ENCODE results near the gene SERPINB2. TPM values are rescaled to one million over a fixed set of nuclear protein-coding genes. Genes with fewer than 3 reads are reported as not detected.

Gene SERPINB2
- total RNA-seq, 2 donors from 2014 or later = not detected

DNA sequence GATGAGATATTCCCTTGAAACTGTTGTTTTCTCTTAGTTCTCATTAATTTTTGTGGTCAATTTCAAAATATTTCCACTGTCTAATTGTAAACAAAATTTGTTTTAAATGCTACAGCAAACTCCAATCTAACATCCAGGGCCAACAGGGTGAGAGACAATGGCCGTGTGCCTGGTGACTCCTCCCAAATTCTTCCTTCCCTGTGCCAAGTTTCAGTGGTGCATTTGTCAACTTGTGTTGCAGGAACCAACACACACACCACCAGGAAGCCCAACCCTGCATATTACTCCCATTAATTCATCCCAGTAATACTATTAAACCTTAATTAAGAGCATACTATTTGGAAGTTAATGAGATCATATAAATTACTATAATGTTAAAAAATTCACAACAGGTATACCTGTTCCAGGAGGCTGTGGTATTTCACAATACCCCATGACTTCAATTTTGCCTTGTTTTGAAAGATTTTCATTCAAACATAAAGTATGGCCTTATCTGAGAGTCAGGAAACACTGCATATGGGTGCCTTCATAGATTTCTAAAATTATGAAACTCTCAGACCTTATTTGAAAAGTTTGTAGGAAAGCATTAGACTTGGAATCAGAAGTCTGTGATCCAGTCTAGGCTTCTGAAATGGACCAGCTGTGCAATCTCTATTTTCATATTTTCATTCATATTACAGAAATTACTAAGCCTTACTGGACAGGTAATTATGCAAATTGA, 1.1 kb downstream of the SERPINB2 start:
- H3K27me3 Mint-ChIP-seq (ENCODE audit: insufficient read depth) = no peaks in the 10 kb centered on the region
- H3K27me3 ChIP-seq (ENCODE audit: control insufficient read depth, insufficient read depth, low read length, poor library complexity, severe bottlenecking) = no peaks in the 10 kb centered on the region
- no peaks in the 10 kb centered on the region for H3K36me3 Mint-ChIP-seq (ENCODE audit: low read depth)
- no peak for DNase-seq
- no peaks in the 10 kb centered on the region for H3K4me1 ChIP-seq (ENCODE audit: control insufficient read depth, insufficient read depth, low read length)
- no peak overlapping the region for H3K27ac Mint-ChIP-seq
- H3K27ac ChIP-seq (ENCODE audit: low read depth, low read length) = no peak overlapping the region
- no peak overlapping the region for H3K4me3 Mint-ChIP-seq
- 89% methylated on average over 1 of the region's 1 CpG; no CpG with 5 or more reads in 1 of the 2 experiments for WGBS, 2 experiments (ENCODE audit: insufficient coverage in 1 of 2, insufficient read length in 1 of 2)
- TF ChIP-seq, protein P1, sequence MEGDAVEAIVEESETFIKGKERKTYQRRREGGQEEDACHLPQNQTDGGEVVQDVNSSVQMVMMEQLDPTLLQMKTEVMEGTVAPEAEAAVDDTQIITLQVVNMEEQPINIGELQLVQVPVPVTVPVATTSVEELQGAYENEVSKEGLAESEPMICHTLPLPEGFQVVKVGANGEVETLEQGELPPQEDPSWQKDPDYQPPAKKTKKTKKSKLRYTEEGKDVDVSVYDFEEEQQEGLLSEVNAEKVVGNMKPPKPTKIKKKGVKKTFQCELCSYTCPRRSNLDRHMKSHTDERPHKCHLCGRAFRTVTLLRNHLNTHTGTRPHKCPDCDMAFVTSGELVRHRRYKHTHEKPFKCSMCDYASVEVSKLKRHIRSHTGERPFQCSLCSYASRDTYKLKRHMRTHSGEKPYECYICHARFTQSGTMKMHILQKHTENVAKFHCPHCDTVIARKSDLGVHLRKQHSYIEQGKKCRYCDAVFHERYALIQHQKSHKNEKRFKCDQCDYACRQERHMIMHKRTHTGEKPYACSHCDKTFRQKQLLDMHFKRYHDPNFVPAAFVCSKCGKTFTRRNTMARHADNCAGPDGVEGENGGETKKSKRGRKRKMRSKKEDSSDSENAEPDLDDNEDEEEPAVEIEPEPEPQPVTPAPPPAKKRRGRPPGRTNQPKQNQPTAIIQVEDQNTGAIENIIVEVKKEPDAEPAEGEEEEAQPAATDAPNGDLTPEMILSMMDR (conservative IDR thresholded peaks at IDR 0.05) = no peak
- H3K9me3 ChIP-seq (ENCODE audit: control insufficient read depth, low read length) = no peaks in the 10 kb centered on the region
- H3K9ac ChIP-seq (ENCODE audit: extremely low read depth, low read length, poor library complexity, severe bottlenecking) = no peak overlapping the region
- no peaks in the 10 kb centered on the region for H3K4me1 Mint-ChIP-seq
- no peak overlapping the region for H3K4me3 ChIP-seq (ENCODE audit: low read length)
- H3K36me3 ChIP-seq (ENCODE audit: control insufficient read depth, insufficient read depth, low read length) = no peaks in the 10 kb centered on the region
- no peaks in the 10 kb centered on the region for H3K9me3 Mint-ChIP-seq

DNA sequence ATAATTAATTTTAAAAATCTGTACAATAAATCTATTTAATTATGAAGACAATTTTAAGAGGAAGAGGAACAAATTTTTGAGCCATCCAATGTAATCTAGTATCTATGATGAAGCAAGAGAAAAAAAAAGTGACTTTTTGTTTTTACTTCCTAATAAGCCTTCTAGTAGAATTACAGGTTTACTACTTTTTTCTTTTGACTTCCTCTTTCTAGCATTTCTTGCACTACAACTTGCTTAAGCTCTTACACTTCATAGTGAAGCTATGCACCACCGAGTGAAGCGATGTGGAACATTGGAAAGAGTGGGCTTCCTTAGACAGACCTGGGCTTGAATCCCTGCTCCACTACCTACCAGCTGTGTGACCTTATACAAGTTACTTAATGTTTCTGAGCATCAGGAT, 2.1 kb downstream of the SERPINB2 start:
- Histone ChIP-seq H3K4me1 (ENCODE audit: control insufficient read depth, insufficient read depth, low read length) (no peaks in the 10 kb centered on the region), H3K27ac (ENCODE audit: low read depth, low read length) (no peak overlapping the region), H3K4me3 (ENCODE audit: low read length) (no peak overlapping the region), H3K9me3 (ENCODE audit: control insufficient read depth, low read length) (no peaks in the 10 kb centered on the region), H3K9ac (ENCODE audit: extremely low read depth, low read length, poor library complexity, severe bottlenecking) (no peak overlapping the region), H3K27me3 (ENCODE audit: control insufficient read depth, insufficient read depth, low read length, poor library complexity, severe bottlenecking) (no peaks in the 10 kb centered on the region), H3K36me3 (ENCODE audit: control insufficient read depth, insufficient read depth, low read length) (no peaks in the 10 kb centered on the region)
- Mint-ChIP-seq H3K9me3 (no peaks in the 10 kb centered on the region), H3K4me3 (no peak overlapping the region), H3K27ac (no peak overlapping the region), H3K4me1 (no peaks in the 10 kb centered on the region), H3K36me3 (ENCODE audit: low read depth) (no peaks in the 10 kb centered on the region), H3K27me3 (ENCODE audit: insufficient read depth) (no peaks in the 10 kb centered on the region)
- DNase-seq = no peak
- WGBS, 2 experiments (ENCODE audit: insufficient coverage in 1 of 2, insufficient read length in 1 of 2) = 97% methylated on average over 2 of the region's 2 CpGs; no CpG with 5 or more reads in 1 of the 2 experiments
- TF ChIP-seq, protein P1 (conservative IDR thresholded peaks at IDR 0.05) = no peak

DNA sequence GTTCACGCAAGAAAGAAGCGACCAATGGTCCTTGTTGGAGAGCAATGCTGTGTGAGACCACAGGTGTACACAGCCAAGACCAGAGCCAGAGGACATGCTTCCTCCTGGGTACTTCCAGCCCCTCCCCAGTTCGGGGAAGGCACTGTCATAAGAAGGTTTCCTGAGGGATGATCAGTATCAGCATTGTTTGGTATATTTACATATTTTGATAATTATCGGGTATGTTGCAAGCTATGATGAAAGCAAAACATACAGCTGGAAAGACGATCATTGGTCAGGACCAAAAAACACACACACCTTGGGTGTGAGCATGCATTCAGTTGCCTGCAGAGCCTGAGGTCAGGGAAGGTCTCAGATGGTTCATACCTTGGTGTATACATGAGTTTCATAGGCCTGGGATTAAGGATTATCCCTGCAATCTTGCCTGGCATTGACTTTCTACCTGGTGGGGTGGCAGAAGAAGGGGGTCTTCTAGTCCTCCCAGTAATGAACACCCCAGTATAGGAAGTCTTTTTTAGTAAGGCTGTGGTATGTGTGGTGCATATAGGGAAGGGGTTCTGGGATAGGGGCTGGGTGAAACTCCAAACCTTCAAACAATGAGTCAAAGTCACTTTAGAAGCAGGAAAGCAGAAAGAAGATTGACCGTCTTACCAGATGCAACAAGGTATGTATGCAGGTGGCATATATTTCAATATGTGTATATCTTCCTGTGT, 2.9 kb downstream of the SERPINB2 start:
- no peak overlapping the region for H3K4me3 Mint-ChIP-seq

More for the DNA sequence above, 2.9 kb downstream of the SERPINB2 start:
- no peak overlapping the region for H3K27ac ChIP-seq (ENCODE audit: low read depth, low read length)
- 88 to 100% methylated on average over 4 to 6 of the region's 6 CpGs for WGBS, 2 experiments (ENCODE audit: insufficient coverage in 1 of 2, insufficient read length in 1 of 2)
- TF ChIP-seq, protein P1 (conservative IDR thresholded peaks at IDR 0.05) = no peak
- no peaks in the 10 kb centered on the region for H3K36me3 ChIP-seq (ENCODE audit: control insufficient read depth, insufficient read depth, low read length)
- no peaks in the 10 kb centered on the region for H3K9me3 Mint-ChIP-seq
- H3K27me3 ChIP-seq (ENCODE audit: control insufficient read depth, insufficient read depth, low read length, poor library complexity, severe bottlenecking) = no peaks in the 10 kb centered on the region
- H3K27ac Mint-ChIP-seq = no peak overlapping the region
- H3K36me3 Mint-ChIP-seq (ENCODE audit: low read depth) = no peaks in the 10 kb centered on the region
- no peaks in the 10 kb centered on the region for H3K4me1 ChIP-seq (ENCODE audit: control insufficient read depth, insufficient read depth, low read length)
- no peak overlapping the region for H3K9ac ChIP-seq (ENCODE audit: extremely low read depth, low read length, poor library complexity, severe bottlenecking)
- H3K4me1 Mint-ChIP-seq = no peaks in the 10 kb centered on the region
- no peak for DNase-seq
- no peaks in the 10 kb centered on the region for H3K9me3 ChIP-seq (ENCODE audit: control insufficient read depth, low read length)
- no peak overlapping the region for H3K4me3 ChIP-seq (ENCODE audit: low read length)
- no peaks in the 10 kb centered on the region for H3K27me3 Mint-ChIP-seq (ENCODE audit: insufficient read depth)
